Pons (tissue), 1 donor: Measurements from ENCODE around the gene NUP37.

ENCODE experiments used
- DNase-seq: peaks from one replicate; pipeline ENCODE4 v3.0.0-alpha.2; 2016; ENCODE audit warnings: low spot score

NUP37 gene

GRCh38 chr12:102026728-102027127, 93.2 kb downstream of the NUP37 start:
- DNase-seq = no peak

- DNase-seq = no peak
Observed at GRCh38 chr12:102024765-102025164, 95.1 kb downstream of the NUP37 start.

GRCh38 chr12:102023343-102023930, 96.5 kb downstream of the NUP37 start:
- no peak for DNase-seq
